ENCODE results near the gene DTX3.
"Not testable (repeated sequence)": the region's sequence is repeated elsewhere in the genome, so short reads cannot be mapped to it uniquely, and the experiment has no call there.

Gene DTX3

GRCh38 chr12:57584050-57584449, 20.6 kb upstream of the DTX3 start:
- no peak for DNase-seq

DNA sequence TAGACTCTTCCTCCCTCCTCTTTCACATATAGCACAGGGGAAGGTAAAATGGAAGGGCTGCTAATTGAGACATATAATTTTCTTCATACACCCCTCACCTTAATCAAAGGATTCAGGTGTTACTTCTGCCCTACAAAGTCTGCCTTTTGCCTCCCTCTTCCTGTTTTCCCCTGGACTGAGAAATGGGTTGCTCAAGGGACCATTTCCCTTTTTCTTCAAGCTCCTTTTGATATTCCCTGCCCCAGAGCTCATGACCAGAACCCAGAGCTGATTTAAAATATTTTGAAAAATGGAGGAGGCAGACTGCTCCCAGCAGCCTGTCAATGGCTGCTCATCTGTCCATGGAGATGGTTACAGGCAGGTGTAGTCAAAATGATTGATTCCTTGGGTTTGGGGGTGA, 19.9 kb upstream of the DTX3 start:
- no peak for DNase-seq

GRCh38 chr12:57585156-57585555, 19.5 kb upstream of the DTX3 start:
- DNase-seq: no peak

DNA sequence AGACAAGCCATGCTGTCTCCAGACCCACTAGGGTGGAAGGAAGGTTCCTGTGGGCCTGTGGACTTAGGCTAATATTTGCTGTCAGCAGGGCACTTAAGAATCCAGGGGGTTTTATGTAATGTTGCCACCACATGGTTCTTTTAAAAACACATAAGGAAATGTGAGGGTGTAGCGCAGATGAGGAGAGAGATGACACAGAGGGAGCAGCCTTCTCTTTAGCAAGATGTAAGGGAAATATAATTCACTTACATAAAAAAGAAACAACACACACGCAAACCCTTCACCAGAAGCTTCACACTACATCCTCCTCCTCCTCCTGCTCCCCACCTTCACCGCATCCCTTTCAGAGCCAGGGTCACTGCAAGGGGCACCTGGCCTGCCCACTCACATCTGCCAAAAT, 18.5 kb upstream of the DTX3 start:
- DNase-seq: no peak

DNA sequence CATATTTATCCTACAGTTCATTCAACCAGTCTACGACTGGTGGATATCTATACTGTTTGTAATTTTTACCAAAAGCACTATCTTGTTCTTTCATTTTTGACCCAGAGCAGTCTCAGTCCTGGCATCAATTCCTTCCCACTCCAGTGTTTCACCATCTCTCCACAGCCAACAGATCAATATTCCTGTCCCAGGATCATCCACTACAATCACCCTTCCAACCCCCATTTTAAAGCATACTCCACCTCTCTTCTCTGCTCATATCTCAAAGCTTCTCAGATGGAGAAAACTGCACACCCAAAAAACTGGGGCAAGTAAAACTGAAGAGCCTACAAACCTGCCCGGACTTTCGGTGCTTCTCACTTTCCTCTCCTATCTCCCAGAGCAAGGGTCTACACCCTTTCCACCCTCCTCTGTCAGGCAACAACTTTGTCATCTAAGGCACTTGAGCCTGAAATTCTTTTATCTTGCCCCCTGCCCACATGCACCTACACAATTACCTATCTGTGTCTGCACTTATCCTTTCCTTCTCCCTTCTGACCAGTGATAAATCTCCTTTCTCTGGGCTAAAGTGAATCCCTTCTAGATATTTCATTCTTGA, 17.7 kb upstream of the DTX3 start:
- no peak for DNase-seq

- not testable (repeated sequence) for DNase-seq
These were observed 15.5 kb upstream of the DTX3 start for GRCh38 chr12:57588951-57589610.

DNA sequence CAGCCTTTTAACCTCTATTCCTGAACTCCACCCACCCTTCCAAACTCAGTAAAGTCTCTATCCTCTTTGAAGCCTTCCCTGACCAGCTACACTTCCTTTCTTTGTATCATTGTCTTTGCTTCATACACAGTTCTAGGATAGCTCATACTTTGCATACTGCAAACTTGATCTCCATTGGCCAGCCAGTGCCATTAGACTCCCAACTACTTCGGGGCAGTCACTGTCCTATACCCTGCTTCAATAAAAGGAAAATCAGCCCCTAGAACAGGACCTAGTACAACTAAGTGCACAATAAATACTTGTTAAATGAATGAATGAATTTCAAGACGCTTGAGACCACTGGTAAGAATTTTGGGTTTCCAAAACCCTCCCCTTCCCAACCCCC, 14.2 kb upstream of the DTX3 start:
- no peak for DNase-seq

DNA sequence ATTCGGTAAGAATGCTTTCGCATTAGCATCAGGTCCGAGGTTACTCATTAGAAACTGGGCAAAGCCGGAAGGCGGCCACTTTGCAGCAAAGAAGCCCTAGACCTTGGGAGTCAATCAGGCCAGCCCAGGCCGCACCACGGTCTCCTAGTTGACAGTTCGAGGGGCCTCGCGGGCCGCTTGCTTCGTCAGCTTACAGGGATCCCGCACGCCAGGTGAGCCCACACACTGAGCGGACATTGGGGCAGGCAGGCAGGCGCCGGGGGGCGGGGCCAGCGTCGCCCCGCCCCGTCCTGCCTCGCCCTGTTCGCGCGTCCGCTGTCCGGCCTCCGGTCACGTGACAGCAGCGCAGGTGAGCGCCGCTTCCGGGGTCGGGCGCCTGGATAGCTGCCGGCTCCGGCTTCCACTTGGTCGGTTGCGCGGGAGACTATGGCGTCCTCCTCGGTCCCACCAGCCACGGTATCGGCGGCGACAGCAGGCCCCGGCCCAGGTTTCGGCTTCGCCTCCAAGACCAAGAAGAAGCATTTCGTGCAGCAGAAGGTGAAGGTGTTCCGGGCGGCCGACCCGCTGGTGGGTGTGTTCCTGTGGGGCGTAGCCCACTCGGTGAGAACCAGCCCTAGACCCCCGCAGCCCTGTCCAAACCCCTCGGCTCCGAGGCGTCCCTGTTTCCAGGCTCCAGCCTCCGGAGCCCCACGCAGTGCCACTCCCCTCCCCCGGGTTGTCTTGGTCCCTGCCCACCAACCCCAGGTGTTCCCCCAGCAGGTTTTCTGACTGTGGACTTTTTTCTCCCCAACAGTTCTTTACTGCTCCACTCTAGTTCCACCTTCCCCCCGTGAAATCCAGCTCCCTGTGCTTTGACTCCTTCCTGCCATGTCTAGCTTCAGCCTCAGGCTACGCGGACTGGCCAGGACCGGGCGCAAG, 13.5 kb upstream of the DTX3 start, which contains the start of gene PIP4K2C:
PIP4K2C (plus strand) TSS at position 329 of the 918 bp plus-strand sequence; CDS start at position 427, 98 bp downstream.
- peak; percentile 91 for DNase-seq

DNA sequence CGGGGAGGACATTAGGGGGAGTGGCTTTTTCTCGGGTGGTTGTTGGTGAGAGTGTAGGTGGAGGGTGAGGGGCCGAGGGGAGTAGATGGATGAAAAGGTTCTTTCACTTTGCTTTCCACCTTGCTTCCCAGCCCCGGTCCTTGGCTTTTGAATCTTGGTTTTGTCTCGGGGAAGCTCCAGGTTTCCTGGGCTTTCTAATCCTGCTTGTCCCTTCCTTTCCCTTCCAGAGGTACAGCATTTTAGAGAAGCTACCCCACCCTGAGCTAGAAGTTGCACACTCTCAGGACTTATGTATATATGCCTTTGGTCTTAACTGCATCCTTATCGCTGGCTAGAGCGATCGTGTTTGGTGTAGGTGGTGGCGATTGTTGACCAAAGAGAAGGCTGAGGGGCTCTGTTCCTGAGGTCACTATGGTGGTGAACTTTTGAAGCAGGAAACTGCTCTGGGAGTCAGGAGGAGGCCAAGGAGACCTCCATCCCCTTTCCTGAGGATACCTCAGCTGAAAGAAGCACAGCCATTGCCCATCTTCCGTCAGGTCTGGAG, 12.8 kb upstream of the DTX3 start:
- DNase-seq: no peak

GRCh38 chr12:57592551-57593165, 12.0 kb upstream of the DTX3 start:
- DNase-seq: no peak

DNA sequence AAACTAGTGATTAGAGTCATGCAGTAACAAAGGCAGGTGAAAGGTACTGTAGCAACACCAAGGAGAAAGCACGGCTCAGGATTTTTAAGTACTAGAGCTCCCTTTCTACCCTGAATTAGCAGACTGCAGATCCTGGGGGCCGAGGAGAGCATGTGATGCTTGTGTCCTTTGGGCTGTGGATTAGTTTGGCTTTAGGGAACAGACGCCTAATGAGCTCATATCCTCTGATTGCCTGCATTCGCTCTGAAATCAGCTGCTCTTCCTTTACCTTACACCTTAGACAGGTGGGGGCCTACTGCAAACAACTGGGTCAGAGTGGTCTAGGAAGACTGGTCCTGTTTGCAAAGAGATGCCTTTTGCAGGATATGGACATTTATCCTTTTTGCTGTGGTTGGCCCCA, 11.4 kb upstream of the DTX3 start:
- DNase-seq: no peak

GRCh38 chr12:57600395-57600794, 4.2 kb upstream of the DTX3 start:
- DNase-seq: no peak

DNA sequence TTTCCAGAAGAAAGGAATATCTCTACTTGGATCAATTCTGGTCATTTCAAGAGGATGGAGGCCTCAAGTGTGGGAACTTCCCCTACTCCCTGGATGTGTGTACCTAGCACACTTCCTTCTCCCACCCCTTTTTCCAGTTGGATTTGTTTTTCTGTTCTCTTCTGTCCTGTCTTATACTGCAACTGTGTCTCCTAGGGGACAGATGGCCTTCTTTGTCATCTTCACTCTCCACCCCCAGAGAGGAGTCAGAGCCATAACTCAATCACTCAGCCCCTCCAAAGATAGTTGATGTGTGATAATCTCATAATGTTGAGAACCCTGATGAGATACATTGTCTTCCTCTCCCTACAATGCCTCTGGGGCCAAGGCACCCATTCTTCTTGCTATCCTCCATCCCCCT, 2.1 kb upstream of the DTX3 start:
- no peak for DNase-seq

DNA sequence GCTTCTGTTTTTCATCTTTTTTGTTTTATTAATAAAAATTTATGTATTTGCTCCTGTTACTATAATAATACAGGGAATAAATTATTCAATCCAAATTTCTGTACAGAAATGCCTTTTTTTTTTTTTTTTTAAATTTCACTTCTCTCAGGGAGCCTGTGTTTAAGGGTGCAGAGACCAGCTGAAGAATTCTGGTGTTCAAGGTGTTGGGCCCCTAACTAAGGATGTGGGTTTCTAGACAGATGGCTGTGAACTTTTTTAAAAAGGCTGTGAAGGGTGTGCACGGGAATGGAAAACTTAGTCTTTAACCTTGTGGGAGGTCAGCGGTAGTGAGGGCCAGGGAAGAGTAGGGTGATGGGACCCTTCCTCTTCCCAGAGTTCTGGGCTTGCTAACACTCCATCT, 1.3 kb upstream of the DTX3 start:
- no peak for DNase-seq

- DNase-seq: no peak
These were observed 690 bp upstream of the DTX3 start for GRCh38 chr12:57603815-57604453.

GRCh38 chr12:57604992-57605810, 577 bp downstream of the DTX3 start:
- no peak for DNase-seq

DNA sequence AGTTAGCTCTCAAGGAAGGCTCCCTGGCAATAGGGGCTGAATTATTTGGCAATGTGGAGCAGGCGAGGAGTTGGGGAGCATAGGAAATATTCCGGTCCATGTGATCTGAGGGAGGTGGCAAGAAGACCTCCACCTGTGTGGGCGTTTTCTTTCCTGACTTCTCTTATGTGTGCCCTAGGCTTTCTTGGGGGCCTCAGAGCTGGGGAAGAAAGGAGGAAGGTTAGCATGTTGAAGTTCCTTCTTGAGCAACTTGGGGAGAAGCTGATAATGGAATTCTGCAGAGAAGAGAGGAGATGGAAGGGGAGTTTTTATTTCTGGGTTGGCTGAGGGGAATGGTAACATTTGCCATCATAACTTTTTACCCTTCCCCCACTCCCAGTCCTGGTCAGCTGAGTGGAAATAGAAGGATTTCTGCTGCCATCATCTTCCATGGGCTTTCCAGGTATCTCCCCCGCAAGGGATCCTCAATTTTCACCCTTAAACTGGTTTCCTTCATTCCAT, 1.2 kb downstream of the DTX3 start:
- DNase-seq: no peak

DNA sequence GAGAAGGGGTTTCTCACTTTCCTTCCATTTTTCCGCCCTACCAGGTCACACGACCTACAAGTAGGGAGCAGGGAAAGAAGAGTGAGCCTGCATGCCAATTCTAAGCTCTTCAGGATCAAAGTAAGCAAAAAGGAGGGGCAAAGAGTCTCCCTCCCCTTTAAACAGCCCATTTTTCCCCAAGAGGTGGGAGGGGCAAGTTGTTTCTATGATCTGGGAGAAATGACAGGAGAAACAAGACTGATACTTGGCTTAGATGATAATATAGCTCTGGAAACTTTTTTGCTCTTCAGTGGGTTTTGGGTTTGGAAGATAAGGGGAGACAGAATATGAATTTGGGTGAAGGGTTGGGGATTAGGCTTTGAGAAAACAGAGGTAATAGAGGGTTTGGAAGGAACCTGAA, 1.8 kb downstream of the DTX3 start:
- DNase-seq: no peak

GRCh38 chr12:57606821-57607220, 2.2 kb downstream of the DTX3 start:
- DNase-seq: no peak

DNA sequence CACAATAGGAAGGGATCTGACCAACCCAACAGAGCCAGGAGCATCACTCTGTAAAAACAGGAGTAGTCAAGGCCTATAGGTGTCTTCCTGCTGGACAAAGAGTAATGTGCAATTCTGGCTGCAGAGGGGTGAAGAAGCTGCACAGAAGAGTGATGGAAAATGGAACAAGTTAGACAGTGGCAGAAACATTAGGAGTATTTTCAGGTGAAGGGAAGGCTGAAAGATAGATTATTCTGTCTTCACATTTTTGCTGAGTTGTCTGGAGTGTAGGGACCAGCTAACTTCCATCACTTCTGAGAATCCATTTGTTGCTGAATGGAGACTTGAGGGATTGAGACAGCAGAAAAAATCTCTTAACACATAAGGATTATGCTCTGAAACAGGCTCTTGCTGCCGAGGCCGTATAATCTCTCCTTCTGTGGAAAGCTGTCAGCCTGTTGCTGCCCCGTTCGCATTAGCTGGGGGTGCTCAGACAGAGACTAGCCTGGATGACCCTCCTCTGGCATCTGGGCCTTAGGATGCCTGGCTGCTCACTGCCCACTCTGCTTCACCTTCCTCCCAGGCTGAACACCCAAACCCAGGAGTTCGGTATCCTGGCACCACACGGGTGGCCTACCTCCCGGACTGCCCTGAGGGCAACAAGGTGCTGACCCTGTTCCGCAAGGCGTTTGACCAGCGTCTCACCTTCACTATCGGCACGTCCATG, 3.5 kb downstream of the DTX3 start:
- DNase-seq: no peak

All from NCI-H2029 (cell line).